K562 (cell line): Measurements from ENCODE around the gene FSTL4. TPM values are rescaled to one million over a fixed set of nuclear protein-coding genes. Genes with fewer than 3 reads are reported as not detected.

Source experiments
- ATAC-seq: fragments of 200-7000 bp; cut with Tn5 transposase; 3 replicates; pipeline ENCODE4 v1.9.1; 2020; ENCODE audit warnings: moderate library complexity
- BruUV-seq: library from RNA; stranded (reverse); fragments of 400-500 nt; replicated peaks from 2 replicates; lab custom pipeline; 2021; lab: Mats Ljungman, UMichigan
- CTCF ChIA-PET: fragments of 300-600 bp; formaldehyde crosslinking; extraction: SDS; loops from one replicate; lab custom pipeline; 2021; ENCODE audit warnings: low intra/inter-chr PET ratio; lab: Yijun Ruan, JAX
- POLR2A ChIA-PET: fragments of 300-600, 350-650 bp; sonication (Branson Sonifier 250); formaldehyde crosslinking; extraction: SDS; loops from one replicate; lab custom pipeline; 2021; ENCODE audit warnings: antibody characterized with exemption, inconsistent platforms; lab: Yijun Ruan, JAX
- DNase-seq, 4 experiments: peaks; one replicate each; pipeline versions ENCODE4 v3.0.0 to v3.0.0-alpha.2; 2011 to 2018; ENCODE audit warnings: low spot score in 3 of 4, mixed read lengths in 3 of 4; ENCODE audit errors: extremely low read depth in 1 of 4
- FAIRE-seq: peaks from 2 replicates; lab custom pipeline; 2011; peaks lifted over from hg19 to GRCh38; lab: Jason Lieb, UNC
- H2AFZ ChIP-seq: 2 replicates; pipeline ENCODE4 v1.6.0; 2011; ENCODE audit warnings: low read depth, low read length, control low read depth, inconsistent platforms
- H3K27ac ChIP-seq: fragments of 200-600 bp; 3 replicates; pipeline ENCODE4 v1.8.0; 2011; ENCODE audit warnings: low read depth, mild to moderate bottlenecking, control low read depth, inconsistent platforms, low read length, moderate library complexity, mixed read lengths; ENCODE audit errors: extremely low read depth
- H3K27me3 ChIP-seq, 2 experiments: fragments of 300-600 bp in 1 of 2; 2 replicates in 1 of 2; 3 replicates in 1 of 2; pipeline versions ENCODE4 v1.6.0 to v1.8.0; 2011; ENCODE audit warnings: inconsistent platforms in 2 of 2, low read length in 2 of 2, mild to moderate bottlenecking in 1 of 2, mixed read lengths in 1 of 2, moderate library complexity in 1 of 2; ENCODE audit not compliant: control insufficient read depth in 2 of 2, insufficient read depth in 2 of 2
- H3K36me3 ChIP-seq: fragments of 300-600 bp; 3 replicates; pipeline ENCODE4 v1.8.0; 2011; ENCODE audit warnings: mild to moderate bottlenecking, low read length, inconsistent platforms; ENCODE audit not compliant: control insufficient read depth, insufficient read depth
- H3K4me1 ChIP-seq, 2 experiments: fragments of 200-600 bp in 1 of 2; replicated peaks in 1 of 2; 2 replicates in 1 of 2; 3 replicates in 1 of 2; pipeline versions ENCODE4 v1.5.1 to v1.8.0; 2011; ENCODE audit warnings: inconsistent platforms in 2 of 2, low read length in 2 of 2, mild to moderate bottlenecking in 1 of 2, mixed read lengths in 1 of 2, moderate library complexity in 1 of 2; ENCODE audit not compliant: control insufficient read depth in 2 of 2, insufficient read depth in 2 of 2
- H3K4me2 ChIP-seq: 2 replicates; pipeline ENCODE4 v1.6.1; 2011; ENCODE audit warnings: low read length, control low read depth, inconsistent platforms, mixed read lengths; ENCODE audit not compliant: insufficient read depth
- H3K4me3 ChIP-seq: fragments of 200-600 bp; sonication (generic), shearing (Covaris generic); 2 replicates; pipeline ENCODE4 v1.5.1; 2016; ENCODE audit warnings: control low read depth, inconsistent platforms
- H3K79me2 ChIP-seq: fragments of 200-600 bp; 3 replicates; pipeline ENCODE4 v1.8.0; 2011; ENCODE audit warnings: low read length, inconsistent platforms; ENCODE audit not compliant: control insufficient read depth, insufficient read depth
- H3K9ac ChIP-seq, 2 experiments: 2 replicates each; pipeline versions ENCODE4 v1.6.0 to v1.6.1; 2011; ENCODE audit warnings: low read depth in 2 of 2, low read length in 2 of 2, control low read depth in 1 of 2, inconsistent platforms in 1 of 2, mild to moderate bottlenecking in 1 of 2, mixed read lengths in 1 of 2; ENCODE audit not compliant: insufficient read depth in 1 of 2
- H3K9me1 ChIP-seq: one replicate; pipeline ENCODE4 v1.6.0; 2011; ENCODE audit warnings: inconsistent platforms, mild to moderate bottlenecking, low read length, moderate library complexity; ENCODE audit not compliant: control insufficient read depth, insufficient read depth
- H3K9me3 ChIP-seq: replicated peaks from 2 replicates; pipeline ENCODE4 v1.5.1; 2011; ENCODE audit warnings: low read depth, low read length, inconsistent platforms; ENCODE audit not compliant: control insufficient read depth, insufficient read depth
- H4K20me1 ChIP-seq: replicated peaks from 2 replicates; pipeline ENCODE4 v1.6.1; 2011; ENCODE audit warnings: low read length, inconsistent platforms, mixed read lengths; ENCODE audit not compliant: control insufficient read depth, insufficient read depth
- ARID2 ChIP-seq: fragments of 450-650 bp; IDR thresholded peaks from 2 replicates; pipeline ENCODE4 v1.6.1; 2017; ENCODE audit warnings: antibody characterized with exemption, mild to moderate bottlenecking
- CREB1 ChIP-seq, 2 experiments: sonication (generic) in 1 of 2; formaldehyde crosslinking in 1 of 2; IDR thresholded peaks; 2 replicates each; pipeline versions ENCODE4 v1.6.1 to v1.8.0; 2012 to 2022; ENCODE audit warnings: inconsistent platforms in 1 of 2, mild to moderate bottlenecking in 1 of 2, missing genetic modification reagents in 1 of 2, moderate library complexity in 1 of 2
- CTBP1 ChIP-seq: fragments of 450-650 bp; IDR thresholded peaks from 2 replicates; pipeline ENCODE4 v1.6.1; 2016; ENCODE audit warnings: borderline replicate concordance
- HDAC2 ChIP-seq: fragments of 450-650 bp; IDR thresholded peaks from 2 replicates; pipeline ENCODE4 v1.6.1; 2016; ENCODE audit warnings: mild to moderate bottlenecking
- JUNB ChIP-seq: fragments of 450-650 bp; formaldehyde crosslinking; conservative IDR thresholded peaks from 2 replicates; pipeline ENCODE4 v1.4.0; 2020; ENCODE audit warnings: mild to moderate bottlenecking
- KDM2B ChIP-seq: fragments of 250-450 bp; sonication (Bioruptor Pico); IDR thresholded peaks from 2 replicates; pipeline ENCODE4 v1.8.0; 2021; ENCODE audit warnings: mild to moderate bottlenecking, moderate library complexity
- NELFE ChIP-seq: IDR thresholded peaks from 2 replicates; pipeline ENCODE4 v1.6.1; 2011; ENCODE audit warnings: mild to moderate bottlenecking; ENCODE audit not compliant: insufficient read depth, insufficient read length
- PYGO2 ChIP-seq: fragments of 450-650 bp; IDR thresholded peaks from 2 replicates; pipeline ENCODE4 v1.6.1; 2016; ENCODE audit warnings: mild to moderate bottlenecking, missing genetic modification characterization, moderate library complexity, missing compliant biosample characterization
- SP1 ChIP-seq: sonication (generic); formaldehyde crosslinking; IDR thresholded peaks from 2 replicates; pipeline ENCODE4 v1.8.1; 2022; ENCODE audit warnings: mild to moderate bottlenecking, missing genetic modification reagents
- SRSF9 ChIP-seq: fragments of 200-400 bp; formaldehyde crosslinking; IDR thresholded peaks from 2 replicates; pipeline ENCODE4 v1.6.1; 2017; ENCODE audit warnings: low read depth, low read length, borderline replicate concordance
- TBL1XR1 ChIP-seq, 2 experiments: IDR thresholded peaks; 2 replicates each; pipeline ENCODE4 v1.6.1; 2012; ENCODE audit warnings: improper control_type of control experiment in 2 of 2, low read length in 2 of 2, mild to moderate bottlenecking in 1 of 2
- ZBTB5 ChIP-seq: fragments of 450-650 bp; IDR thresholded peaks from 2 replicates; pipeline ENCODE4 v1.6.1; 2017; ENCODE audit warnings: antibody characterized with exemption
- ZNF217 ChIP-seq: sonication (generic); formaldehyde crosslinking; IDR thresholded peaks from 2 replicates; pipeline ENCODE4 v1.8.0; 2022; ENCODE audit warnings: mild to moderate bottlenecking, missing genetic modification reagents
- WGBS: fragments of 100-300 bp; shearing (Covaris generic); methylation state at CpG from one replicate; pipeline ENCODE4 v1.1.6; 2016; ENCODE audit warnings: low coverage, mixed read lengths; ENCODE audit not compliant: insufficient coverage; ENCODE audit errors: missing lambda C conversion rate; 5-methylcytosine and 5-hydroxymethylcytosine counted together
- in situ Hi-C: fragments of 300-500 bp; cut with MboI; formaldehyde crosslinking; loops from 4 replicates; pipeline ENCODE4 v1.15.0; 2018; ENCODE audit warnings: inconsistent platforms, mixed read lengths
- intact Hi-C: fragments of 100-400 bp; cut with micrococcal nuclease; formaldehyde crosslinking; loops from 2 replicates; pipeline ENCODE4 v1.14.2; 2022
- polyA plus RNA-seq, 8 experiments: library from polyadenylated mRNA; depleted of rRNA in 4 of 8; stranded (reverse) in 5 of 8; unstranded in 3 of 8; fragments of >200 nt; fragmentation: Nextera tagmentation in 2 of 8; fragmentation: Illumina TruSeq in 1 of 8; extraction: Ambion mirVana in 2 of 8; extraction: Trizol in 1 of 8; gene quantifications; 2 replicates each; pipeline versions ENCODE4 v1.2.1 to v1.2.3, GENCODE V29; 2011 to 2014; ENCODE audit warnings: inconsistent platforms in 1 of 8, missing spikeins in 1 of 8
- total RNA-seq, 7 experiments: library from RNA; depleted of rRNA in 6 of 7; stranded (reverse); fragments of >200 nt in 6 of 7; fragmentation: Illumina TruSeq in 2 of 7; extraction: Trizol in 2 of 7; gene quantifications; 2 replicates each; pipeline versions ENCODE4 v1.2.1 to v1.2.3, GENCODE V29; 2011 to 2021; ENCODE audit warnings: low replicate concordance in 1 of 7

The FSTL4 gene
- total and polyA plus RNA-seq, 9 of the 15 experiments (the other 6 are each of a cell fraction or from before 2014, with no cell fraction given), result 0.08 to 0.18 (median 0.10) TPM; not detected in 5

DNA sequence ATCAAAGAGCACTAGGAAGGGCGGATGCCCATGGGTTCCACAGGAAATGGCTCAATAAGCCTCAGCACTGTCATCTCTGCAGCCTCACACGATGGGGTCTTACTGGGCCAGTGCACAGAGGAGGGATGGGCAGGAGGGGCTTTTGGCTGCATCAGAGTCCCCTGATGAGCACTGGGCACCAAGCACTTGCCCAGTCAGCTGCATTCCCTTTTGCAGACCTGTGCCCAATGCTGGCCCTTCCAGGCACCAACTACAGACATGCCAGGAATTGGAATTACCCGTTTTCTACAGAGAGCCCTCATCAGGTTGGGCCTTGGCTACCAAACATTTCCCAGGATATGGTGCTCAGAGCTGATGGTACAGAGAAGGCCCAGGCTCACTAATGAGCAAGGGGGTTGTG lies 378.1 kb downstream of the FSTL4 start:
- ATAC-seq, result no peak

More for the DNA sequence above, 378.1 kb downstream of the FSTL4 start:
- DNase-seq (no peak), FAIRE-seq (no peak)
- no peaks in the 10 kb centered on the region; the same call in 1 of the 2 replicates for H4K20me1 ChIP-seq
- H3K9me3 ChIP-seq, result no peaks in the 10 kb centered on the region
- H3K4me1 ChIP-seq, result peaks cover 0 to 8% of the 10 kb centered on the region in 2 experiments; a peak in 2 of 5 replicates
- no peak overlapping the region for H3K9ac ChIP-seq
- in situ Hi-C loops (no loop called here), intact Hi-C loops (no loop called here)
- BruUV-seq, result no TSS peak
- no peak overlapping the region for H3K27ac ChIP-seq
- peaks cover 0 to 12% of the 10 kb centered on the region in 2 experiments; a peak in 2 of 5 replicates for H3K27me3 ChIP-seq
- H2AFZ ChIP-seq, result no peak overlapping the region
- no peaks in the 10 kb centered on the region for H3K9me1 ChIP-seq
- 3% methylated on average over 3 of the region's 3 CpGs for WGBS
- H3K4me2 ChIP-seq, result no peak overlapping the region
- H3K4me3 ChIP-seq, result no peak overlapping the region
- POLR2A ChIA-PET, result interaction anchor here (0.9 to 1.7 kb wide), 3 partner anchors 9 to 38 kb away, joined by 3 to 7 read pairs (median 4); no protein-coding TSS in a partner anchor
- TF ChIP-seq ZNF217 (CRISPR knock-in tag), result no peak
- TF ChIP-seq CTBP1, result no peak
- TF ChIP-seq PYGO2, result no peak
- no peak for TF ChIP-seq JUNB (CRISPR knock-in tag)
- TF ChIP-seq NELFE, result no peak
- TF ChIP-seq ARID2, result no peak
- TF ChIP-seq KDM2B (CRISPR knock-in tag), result no peak
- TF ChIP-seq SP1, result no peak
- no peak for TF ChIP-seq HDAC2
- TF ChIP-seq ZBTB5, result no peak
- TF ChIP-seq TBL1XR1 (IDR thresholded peaks at IDR 0.05; ENCODE audit: low read length in 2 of 2), result no peak
- TF ChIP-seq SRSF9, result no peak
- no peak for TF ChIP-seq CREB1 (IDR thresholded peaks at IDR 0.05)
- no peak for TF ChIP-seq CREB1 (CRISPR knock-in tag; IDR thresholded peaks at IDR 0.05)
- no peaks in the 10 kb centered on the region for H3K36me3 ChIP-seq
- H3K79me2 ChIP-seq, result no peaks in the 10 kb centered on the region
- CTCF ChIA-PET, result no interaction called here
